Ishikawa (cell line): ENCODE data around the gene HARS2.

ENCODE experiments used
- CEBPB ChIP-seq: IDR thresholded peaks from 2 replicates; pipeline ENCODE4 v1.6.1; 2012
- CREB1 ChIP-seq: IDR thresholded peaks from 2 replicates; pipeline ENCODE4 v1.6.1; 2012; ENCODE audit warnings: low read depth
- EGR1 ChIP-seq: IDR thresholded peaks from 2 replicates; pipeline ENCODE4 v1.6.1; 2012
- EP300 ChIP-seq: IDR thresholded peaks from 2 replicates; pipeline ENCODE4 v1.6.1; 2012; ENCODE audit warnings: borderline replicate concordance
- FOXM1 ChIP-seq: IDR thresholded peaks from 2 replicates; pipeline ENCODE4 v1.6.1; 2012; ENCODE audit warnings: low read depth, borderline replicate concordance
- MAX ChIP-seq: IDR thresholded peaks from 2 replicates; pipeline ENCODE4 v1.6.1; 2012
- NFIC ChIP-seq: IDR thresholded peaks from 2 replicates; pipeline ENCODE4 v1.6.1; 2012
- RAD21 ChIP-seq: IDR thresholded peaks from 2 replicates; pipeline ENCODE4 v1.6.1; 2012; ENCODE audit warnings: low read depth
- TAF1 ChIP-seq: IDR thresholded peaks from 2 replicates; pipeline ENCODE4 v1.6.1; 2012; ENCODE audit warnings: low read depth, mild to moderate bottlenecking
- TCF12 ChIP-seq: IDR thresholded peaks from 2 replicates; pipeline ENCODE4 v1.6.1; 2012; ENCODE audit warnings: low read depth
- TEAD4 ChIP-seq: IDR thresholded peaks from 2 replicates; pipeline ENCODE4 v1.6.1; 2012
- YY1 ChIP-seq: IDR thresholded peaks from 2 replicates; pipeline ENCODE4 v1.6.1; 2012; ENCODE audit warnings: low read depth
- ZBTB7A ChIP-seq: IDR thresholded peaks from 2 replicates; pipeline ENCODE4 v1.6.1; 2012; ENCODE audit warnings: low read depth
- TF ChIP-seq, protein P1 (sequence below): IDR thresholded peaks from 2 replicates; pipeline ENCODE4 v1.6.1; 2012
- TF ChIP-seq, protein P2 (sequence below): IDR thresholded peaks from 2 replicates; pipeline ENCODE4 v1.6.1; 2012; ENCODE audit warnings: low read depth, mild to moderate bottlenecking

Gene HARS2

GRCh38 chr5:140674629-140675028 is 16.6 kb upstream of the HARS2 start:
- TF ChIP-seq TCF12, result no peak
- TF ChIP-seq, protein P1, sequence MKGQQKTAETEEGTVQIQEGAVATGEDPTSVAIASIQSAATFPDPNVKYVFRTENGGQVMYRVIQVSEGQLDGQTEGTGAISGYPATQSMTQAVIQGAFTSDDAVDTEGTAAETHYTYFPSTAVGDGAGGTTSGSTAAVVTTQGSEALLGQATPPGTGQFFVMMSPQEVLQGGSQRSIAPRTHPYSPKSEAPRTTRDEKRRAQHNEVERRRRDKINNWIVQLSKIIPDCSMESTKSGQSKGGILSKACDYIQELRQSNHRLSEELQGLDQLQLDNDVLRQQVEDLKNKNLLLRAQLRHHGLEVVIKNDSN, result no peak
- TF ChIP-seq TEAD4, result no peak
- no peak for TF ChIP-seq FOXM1
- no peak for TF ChIP-seq RAD21
- TF ChIP-seq MAX, result no peak
- no peak for TF ChIP-seq CREB1
- TF ChIP-seq EGR1, result no peak
- TF ChIP-seq, protein P2, sequence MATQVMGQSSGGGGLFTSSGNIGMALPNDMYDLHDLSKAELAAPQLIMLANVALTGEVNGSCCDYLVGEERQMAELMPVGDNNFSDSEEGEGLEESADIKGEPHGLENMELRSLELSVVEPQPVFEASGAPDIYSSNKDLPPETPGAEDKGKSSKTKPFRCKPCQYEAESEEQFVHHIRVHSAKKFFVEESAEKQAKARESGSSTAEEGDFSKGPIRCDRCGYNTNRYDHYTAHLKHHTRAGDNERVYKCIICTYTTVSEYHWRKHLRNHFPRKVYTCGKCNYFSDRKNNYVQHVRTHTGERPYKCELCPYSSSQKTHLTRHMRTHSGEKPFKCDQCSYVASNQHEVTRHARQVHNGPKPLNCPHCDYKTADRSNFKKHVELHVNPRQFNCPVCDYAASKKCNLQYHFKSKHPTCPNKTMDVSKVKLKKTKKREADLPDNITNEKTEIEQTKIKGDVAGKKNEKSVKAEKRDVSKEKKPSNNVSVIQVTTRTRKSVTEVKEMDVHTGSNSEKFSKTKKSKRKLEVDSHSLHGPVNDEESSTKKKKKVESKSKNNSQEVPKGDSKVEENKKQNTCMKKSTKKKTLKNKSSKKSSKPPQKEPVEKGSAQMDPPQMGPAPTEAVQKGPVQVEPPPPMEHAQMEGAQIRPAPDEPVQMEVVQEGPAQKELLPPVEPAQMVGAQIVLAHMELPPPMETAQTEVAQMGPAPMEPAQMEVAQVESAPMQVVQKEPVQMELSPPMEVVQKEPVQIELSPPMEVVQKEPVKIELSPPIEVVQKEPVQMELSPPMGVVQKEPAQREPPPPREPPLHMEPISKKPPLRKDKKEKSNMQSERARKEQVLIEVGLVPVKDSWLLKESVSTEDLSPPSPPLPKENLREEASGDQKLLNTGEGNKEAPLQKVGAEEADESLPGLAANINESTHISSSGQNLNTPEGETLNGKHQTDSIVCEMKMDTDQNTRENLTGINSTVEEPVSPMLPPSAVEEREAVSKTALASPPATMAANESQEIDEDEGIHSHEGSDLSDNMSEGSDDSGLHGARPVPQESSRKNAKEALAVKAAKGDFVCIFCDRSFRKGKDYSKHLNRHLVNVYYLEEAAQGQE, result no peak
- no peak for TF ChIP-seq EP300
- no peak for TF ChIP-seq TAF1
- TF ChIP-seq YY1, result no peak
- TF ChIP-seq NFIC, result no peak
- TF ChIP-seq ZBTB7A, result no peak
- TF ChIP-seq CEBPB, result no peak

- no peak for TF ChIP-seq EP300
- no peak for TF ChIP-seq RAD21
- TF ChIP-seq ZBTB7A, result no peak
- no peak for TF ChIP-seq TAF1
- TF ChIP-seq MAX, result no peak
- TF ChIP-seq, protein P1, result no peak
- TF ChIP-seq TEAD4, result no peak
- TF ChIP-seq CREB1, result no peak
- no peak for TF ChIP-seq EGR1
- no peak for TF ChIP-seq YY1
- TF ChIP-seq FOXM1, result no peak
- no peak for TF ChIP-seq CEBPB
- TF ChIP-seq TCF12, result no peak
Measured at GRCh38 chr5:140677947-140678346, 13.3 kb upstream of the HARS2 start.

DNA sequence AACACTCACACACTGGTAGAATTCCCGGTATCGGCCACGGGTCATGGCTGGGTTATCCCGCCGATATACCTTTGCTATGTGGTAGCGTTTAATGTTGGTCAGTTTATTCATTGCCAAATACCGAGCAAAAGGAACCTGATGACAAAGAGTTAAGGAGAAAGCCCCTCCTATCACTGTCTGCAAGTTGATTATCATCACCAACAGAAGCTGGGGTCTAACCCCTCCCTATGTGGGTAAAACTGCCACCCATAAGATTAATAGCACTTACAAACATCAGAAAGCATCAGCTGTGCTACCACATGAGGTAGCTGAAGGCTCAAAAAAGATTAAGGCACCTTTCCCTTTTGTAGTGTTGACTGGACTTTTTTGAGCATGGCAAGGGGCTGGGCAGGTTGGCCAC is 12.3 kb upstream of the HARS2 start:
- no peak for TF ChIP-seq MAX
- TF ChIP-seq TCF12, result no peak
- TF ChIP-seq RAD21, result no peak

DNA sequence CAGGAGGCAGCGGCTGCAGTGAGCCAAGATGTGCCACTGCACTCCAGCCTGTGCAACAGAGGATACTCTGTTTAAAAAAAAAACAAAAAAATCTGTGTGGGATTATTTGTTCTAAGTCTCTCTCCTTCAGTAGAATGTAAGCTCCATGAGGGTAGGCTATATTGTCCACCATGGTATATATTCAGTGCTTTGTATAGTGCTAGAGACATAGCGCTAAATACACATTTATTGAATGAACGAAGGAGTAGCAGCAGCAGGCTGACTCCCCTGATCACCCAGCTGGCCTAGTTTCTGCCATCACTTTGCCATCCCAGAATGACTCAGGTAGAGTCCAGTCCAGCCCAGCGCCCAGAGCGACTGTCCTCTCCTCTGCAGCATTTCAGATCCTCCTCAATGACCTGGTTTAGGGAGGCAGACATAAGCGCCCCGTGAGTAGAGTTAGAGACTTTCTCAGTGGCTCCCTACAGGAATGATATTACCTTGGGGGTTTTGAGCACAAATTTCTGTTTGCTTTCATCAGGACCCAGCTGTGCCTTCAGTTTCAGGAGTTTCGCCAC is 801 bp upstream of the HARS2 start:
- no peak for TF ChIP-seq EGR1
- TF ChIP-seq, protein P2, result no peak
- TF ChIP-seq TEAD4, result no peak
- no peak for TF ChIP-seq TCF12
- TF ChIP-seq EP300, result no peak
- TF ChIP-seq TAF1, result no peak
- TF ChIP-seq, protein P1, result no peak
- TF ChIP-seq RAD21, result no peak
- no peak for TF ChIP-seq FOXM1
- no peak for TF ChIP-seq CREB1
- TF ChIP-seq ZBTB7A, result no peak
- no peak for TF ChIP-seq CEBPB
- TF ChIP-seq YY1, result no peak
- TF ChIP-seq MAX, result no peak
- TF ChIP-seq NFIC, result no peak

DNA sequence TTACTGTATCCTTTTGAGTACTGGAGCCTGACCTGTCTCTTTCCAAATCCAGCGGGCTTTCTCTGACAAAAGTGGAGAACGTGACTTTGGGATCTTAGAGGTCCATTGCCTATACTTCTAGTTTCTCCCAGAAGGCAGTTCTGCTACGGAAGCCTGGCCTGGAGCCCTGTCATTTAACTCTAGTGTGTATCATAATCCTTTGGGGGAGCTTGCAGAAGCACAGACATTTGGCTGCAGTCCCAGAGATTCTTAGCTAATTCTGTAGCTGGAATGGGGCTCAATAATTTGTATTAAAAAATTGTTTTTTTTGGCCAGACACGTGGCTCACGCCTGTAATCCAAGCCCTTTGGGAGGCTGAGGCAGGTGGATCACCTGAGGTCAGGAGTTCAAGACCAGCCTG is 3.0 kb downstream of the HARS2 start:
- TF ChIP-seq CREB1 (no peak), FOXM1 (no peak), TAF1 (no peak), ZBTB7A (no peak), MAX (no peak), TEAD4 (no peak), RAD21 (no peak), YY1 (no peak), EGR1 (no peak), TCF12 (no peak)
